K562 (cell line): ENCODE results near the gene DKK3. TPM values are rescaled to one million over a fixed set of nuclear protein-coding genes. Genes with fewer than 3 reads are reported as not detected.

Experiments used
- ARID1B ChIP-seq: fragments of 450-650 bp; IDR thresholded peaks from 2 replicates; pipeline ENCODE4 v1.6.1; 2016; ENCODE audit warnings: antibody characterized with exemption, mild to moderate bottlenecking, inconsistent platforms
- CSDE1 ChIP-seq, 2 experiments: fragments of 450-650 bp; IDR thresholded peaks; 2 replicates each; pipeline ENCODE4 v1.6.1; 2016; ENCODE audit warnings: mild to moderate bottlenecking in 1 of 2
- FOXA3 ChIP-seq, 2 experiments: fragments of 450-650 bp in 1 of 2; sonication (generic) in 1 of 2; formaldehyde crosslinking; IDR thresholded peaks in 1 of 2; conservative IDR thresholded peaks in 1 of 2; 2 replicates each; pipeline versions ENCODE4 v1.4.0 to v1.8.0; 2020 to 2022; ENCODE audit warnings: mild to moderate bottlenecking in 2 of 2, missing genetic modification reagents in 1 of 2
- GTF2E2 ChIP-seq: fragments of 200-800 bp; sonication (Bioruptor generic); IDR thresholded peaks from 2 replicates; pipeline ENCODE4 v1.6.1; 2016; ENCODE audit warnings: missing genetic modification characterization, missing compliant biosample characterization
- KLF1 ChIP-seq: fragments of 450-650 bp; IDR thresholded peaks from 2 replicates; pipeline ENCODE4 v1.6.1; 2016; ENCODE audit warnings: missing genetic modification characterization, missing compliant biosample characterization
- L3MBTL2 ChIP-seq: fragments of 450-650 bp; IDR thresholded peaks from 2 replicates; pipeline ENCODE4 v1.6.1; 2016; ENCODE audit warnings: mild to moderate bottlenecking, moderate library complexity
- POLR2AphosphoS5 ChIP-seq: IDR thresholded peaks from 2 replicates; pipeline ENCODE4 v1.6.1; 2011; ENCODE audit warnings: mild to moderate bottlenecking, low read depth, low read length, moderate library complexity; ENCODE audit not compliant: control insufficient read depth, insufficient read depth
- polyA plus RNA-seq, 8 experiments: library from polyadenylated mRNA; depleted of rRNA in 4 of 8; stranded (reverse) in 5 of 8; unstranded in 3 of 8; fragments of >200 nt; fragmentation: Nextera tagmentation in 2 of 8; fragmentation: Illumina TruSeq in 1 of 8; extraction: Ambion mirVana in 2 of 8; extraction: Trizol in 1 of 8; gene quantifications; 2 replicates each; pipeline versions ENCODE4 v1.2.1 to v1.2.3, GENCODE V29; 2011 to 2014; ENCODE audit warnings: inconsistent platforms in 1 of 8, missing spikeins in 1 of 8
- total RNA-seq, 7 experiments: library from RNA; depleted of rRNA in 6 of 7; stranded (reverse); fragments of >200 nt in 6 of 7; fragmentation: Illumina TruSeq in 2 of 7; extraction: Trizol in 2 of 7; gene quantifications; 2 replicates each; pipeline versions ENCODE4 v1.2.1 to v1.2.3, GENCODE V29; 2011 to 2021; ENCODE audit warnings: low replicate concordance in 1 of 7
- TF ChIP-seq, protein P1 (sequence below): sonication (generic); formaldehyde crosslinking; IDR thresholded peaks from 2 replicates; pipeline ENCODE4 v1.8.1; 2023; ENCODE audit warnings: mild to moderate bottlenecking, missing genetic modification reagents
- TF ChIP-seq, protein P2 (sequence below): fragments of 450-650 bp; IDR thresholded peaks from 2 replicates; pipeline ENCODE4 v1.7.1; 2018; ENCODE audit warnings: mild to moderate bottlenecking, low read depth; ENCODE audit not compliant: partially characterized antibody
- TF ChIP-seq, protein P3 (sequence below): fragments of 250-450 bp; sonication (Bioruptor Pico); IDR thresholded peaks from 2 replicates; pipeline ENCODE4 v1.5.0; 2021; ENCODE audit warnings: mild to moderate bottlenecking, moderate library complexity
- TF ChIP-seq, protein P4 (sequence below), 2 experiments: fragments of 150-350 bp in 1 of 2; IDR thresholded peaks; 2 replicates each; pipeline ENCODE4 v1.6.1; 2012 to 2016; ENCODE audit warnings: low read depth in 2 of 2, low read length in 2 of 2, mild to moderate bottlenecking in 1 of 2, moderate library complexity in 1 of 2

The DKK3 gene
- total and polyA plus RNA-seq, 9 of the 15 experiments (the other 6 are each of a cell fraction or from before 2014, with no cell fraction given): 0.14 to 0.85 (median 0.38) TPM; not detected in 6

DNA sequence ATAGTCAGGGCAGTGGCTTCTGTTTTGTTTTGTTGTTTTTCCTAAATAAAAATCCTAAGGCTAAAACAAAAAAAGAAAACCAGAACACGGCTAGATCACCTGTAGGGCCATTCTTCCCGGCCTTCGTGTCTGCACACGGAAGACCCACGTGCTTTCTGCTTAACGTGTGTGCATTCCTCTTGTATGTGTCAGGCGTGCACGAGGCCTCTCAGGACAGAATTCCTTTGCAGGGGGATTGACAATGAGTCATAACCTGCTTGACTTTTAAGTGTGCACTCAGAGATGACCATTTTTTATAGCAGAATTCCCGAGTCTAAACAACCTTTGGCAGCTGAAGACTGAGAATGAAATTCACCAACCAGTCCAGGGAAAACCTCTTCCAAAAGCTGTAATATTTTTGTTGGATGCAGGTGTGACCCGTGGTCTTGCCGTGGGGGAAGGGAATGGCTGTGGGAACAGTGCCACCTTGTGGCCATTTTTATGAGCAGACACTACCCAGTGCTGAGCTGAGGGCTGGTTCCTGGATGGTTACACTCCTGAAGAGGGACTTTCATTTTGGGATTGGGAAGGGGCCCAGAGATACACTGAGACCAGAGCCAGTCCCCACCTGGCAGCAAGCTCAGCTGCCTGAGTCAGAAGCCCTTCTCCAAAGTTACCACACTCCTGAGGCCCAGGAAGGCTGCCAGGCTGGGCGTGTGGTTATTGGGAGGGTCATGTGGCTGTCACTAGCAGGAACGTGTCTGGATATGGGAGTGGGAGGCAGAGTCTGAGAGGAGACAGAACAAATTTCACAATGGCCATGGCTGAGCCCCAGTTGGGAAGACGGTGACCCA lies 35.7 kb upstream of the DKK3 start (continued):
- TF ChIP-seq KLF1 (tag) (no peak), ARID1B (0 out of 2 replicates have a peak, but pooled peaks have one; percentile 9), FOXA3 (CRISPR knock-in tag; conservative IDR thresholded peaks at IDR 0.05 in 1 of 2, IDR thresholded peaks at IDR 0.05 in 1 of 2) (no peak), POLR2AphosphoS5 (no peak), CSDE1 (IDR thresholded peaks at IDR 0.05) (no peak), GTF2E2 (tag) (no peak), L3MBTL2 (peak; percentile 98)
- TF ChIP-seq, protein P1, sequence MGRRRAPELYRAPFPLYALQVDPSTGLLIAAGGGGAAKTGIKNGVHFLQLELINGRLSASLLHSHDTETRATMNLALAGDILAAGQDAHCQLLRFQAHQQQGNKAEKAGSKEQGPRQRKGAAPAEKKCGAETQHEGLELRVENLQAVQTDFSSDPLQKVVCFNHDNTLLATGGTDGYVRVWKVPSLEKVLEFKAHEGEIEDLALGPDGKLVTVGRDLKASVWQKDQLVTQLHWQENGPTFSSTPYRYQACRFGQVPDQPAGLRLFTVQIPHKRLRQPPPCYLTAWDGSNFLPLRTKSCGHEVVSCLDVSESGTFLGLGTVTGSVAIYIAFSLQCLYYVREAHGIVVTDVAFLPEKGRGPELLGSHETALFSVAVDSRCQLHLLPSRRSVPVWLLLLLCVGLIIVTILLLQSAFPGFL: no peak
- TF ChIP-seq, protein P2, sequence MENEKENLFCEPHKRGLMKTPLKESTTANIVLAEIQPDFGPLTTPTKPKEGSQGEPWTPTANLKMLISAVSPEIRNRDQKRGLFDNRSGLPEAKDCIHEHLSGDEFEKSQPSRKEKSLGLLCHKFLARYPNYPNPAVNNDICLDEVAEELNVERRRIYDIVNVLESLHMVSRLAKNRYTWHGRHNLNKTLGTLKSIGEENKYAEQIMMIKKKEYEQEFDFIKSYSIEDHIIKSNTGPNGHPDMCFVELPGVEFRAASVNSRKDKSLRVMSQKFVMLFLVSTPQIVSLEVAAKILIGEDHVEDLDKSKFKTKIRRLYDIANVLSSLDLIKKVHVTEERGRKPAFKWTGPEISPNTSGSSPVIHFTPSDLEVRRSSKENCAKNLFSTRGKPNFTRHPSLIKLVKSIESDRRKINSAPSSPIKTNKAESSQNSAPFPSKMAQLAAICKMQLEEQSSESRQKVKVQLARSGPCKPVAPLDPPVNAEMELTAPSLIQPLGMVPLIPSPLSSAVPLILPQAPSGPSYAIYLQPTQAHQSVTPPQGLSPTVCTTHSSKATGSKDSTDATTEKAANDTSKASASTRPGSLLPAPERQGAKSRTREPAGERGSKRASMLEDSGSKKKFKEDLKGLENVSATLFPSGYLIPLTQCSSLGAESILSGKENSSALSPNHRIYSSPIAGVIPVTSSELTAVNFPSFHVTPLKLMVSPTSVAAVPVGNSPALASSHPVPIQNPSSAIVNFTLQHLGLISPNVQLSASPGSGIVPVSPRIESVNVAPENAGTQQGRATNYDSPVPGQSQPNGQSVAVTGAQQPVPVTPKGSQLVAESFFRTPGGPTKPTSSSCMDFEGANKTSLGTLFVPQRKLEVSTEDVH: no peak
- TF ChIP-seq, protein P3, sequence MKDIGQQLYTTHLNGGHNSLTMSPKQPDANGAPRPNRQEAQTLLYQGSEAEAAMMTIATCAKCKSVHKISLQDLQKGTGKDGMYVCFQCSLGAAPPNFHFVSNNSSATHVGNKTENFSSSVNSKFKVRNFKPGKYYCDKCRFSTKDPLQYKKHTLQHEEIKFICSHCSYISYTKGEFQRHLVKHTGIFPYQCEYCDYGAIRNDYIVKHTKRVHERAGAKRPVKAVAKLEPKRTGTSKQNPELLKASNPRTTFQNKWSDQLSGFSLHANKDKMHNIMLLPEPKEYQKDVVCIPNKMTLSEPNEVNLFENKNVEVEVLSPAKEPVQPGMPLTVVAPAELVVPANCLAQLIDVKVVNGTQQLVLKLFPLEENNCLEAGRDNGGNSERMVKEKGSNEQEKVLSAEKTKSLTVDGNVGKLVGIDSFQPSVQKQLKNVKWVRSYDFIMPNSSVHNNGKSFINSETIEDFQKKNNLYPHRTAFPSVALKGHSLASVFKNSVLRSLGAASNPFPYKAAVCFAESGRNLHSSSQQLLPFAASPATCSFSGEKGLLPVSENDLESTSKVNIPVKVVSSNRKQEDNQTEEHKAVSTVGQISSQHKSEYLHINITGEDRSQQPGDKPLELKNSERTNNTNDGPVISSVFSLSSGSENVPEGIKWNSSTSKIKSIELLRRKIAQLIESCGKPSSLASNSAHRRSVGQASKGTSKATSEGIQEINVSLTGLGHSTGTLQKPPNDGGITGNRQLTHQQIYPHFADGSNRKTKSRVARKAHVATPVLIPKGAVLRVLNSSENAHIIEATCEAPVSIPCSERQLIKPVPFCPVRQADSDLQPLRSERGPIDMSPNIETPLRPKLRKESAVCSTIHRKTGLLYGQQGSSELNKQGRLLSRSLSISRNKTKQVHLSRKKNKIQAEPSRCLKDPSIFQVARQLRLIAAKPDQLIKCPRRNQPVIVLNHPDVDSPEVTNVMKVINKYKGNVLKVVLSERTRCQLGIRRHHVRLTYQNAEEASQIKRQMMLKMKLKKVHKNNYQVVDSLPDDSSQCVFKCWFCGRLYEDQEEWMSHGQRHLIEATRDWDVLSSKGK (CRISPR knock-in tag): no peak
- TF ChIP-seq, protein P4, sequence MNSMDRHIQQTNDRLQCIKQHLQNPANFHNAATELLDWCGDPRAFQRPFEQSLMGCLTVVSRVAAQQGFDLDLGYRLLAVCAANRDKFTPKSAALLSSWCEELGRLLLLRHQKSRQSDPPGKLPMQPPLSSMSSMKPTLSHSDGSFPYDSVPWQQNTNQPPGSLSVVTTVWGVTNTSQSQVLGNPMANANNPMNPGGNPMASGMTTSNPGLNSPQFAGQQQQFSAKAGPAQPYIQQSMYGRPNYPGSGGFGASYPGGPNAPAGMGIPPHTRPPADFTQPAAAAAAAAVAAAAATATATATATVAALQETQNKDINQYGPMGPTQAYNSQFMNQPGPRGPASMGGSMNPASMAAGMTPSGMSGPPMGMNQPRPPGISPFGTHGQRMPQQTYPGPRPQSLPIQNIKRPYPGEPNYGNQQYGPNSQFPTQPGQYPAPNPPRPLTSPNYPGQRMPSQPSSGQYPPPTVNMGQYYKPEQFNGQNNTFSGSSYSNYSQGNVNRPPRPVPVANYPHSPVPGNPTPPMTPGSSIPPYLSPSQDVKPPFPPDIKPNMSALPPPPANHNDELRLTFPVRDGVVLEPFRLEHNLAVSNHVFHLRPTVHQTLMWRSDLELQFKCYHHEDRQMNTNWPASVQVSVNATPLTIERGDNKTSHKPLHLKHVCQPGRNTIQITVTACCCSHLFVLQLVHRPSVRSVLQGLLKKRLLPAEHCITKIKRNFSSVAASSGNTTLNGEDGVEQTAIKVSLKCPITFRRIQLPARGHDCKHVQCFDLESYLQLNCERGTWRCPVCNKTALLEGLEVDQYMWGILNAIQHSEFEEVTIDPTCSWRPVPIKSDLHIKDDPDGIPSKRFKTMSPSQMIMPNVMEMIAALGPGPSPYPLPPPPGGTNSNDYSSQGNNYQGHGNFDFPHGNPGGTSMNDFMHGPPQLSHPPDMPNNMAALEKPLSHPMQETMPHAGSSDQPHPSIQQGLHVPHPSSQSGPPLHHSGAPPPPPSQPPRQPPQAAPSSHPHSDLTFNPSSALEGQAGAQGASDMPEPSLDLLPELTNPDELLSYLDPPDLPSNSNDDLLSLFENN (IDR thresholded peaks at IDR 0.05; ENCODE audit: low read depth in 2 of 2, low read length in 2 of 2): no peak
